Panc1 (cell line): ENCODE results near the gene IAH1.

Experiments
- POLR2AphosphoS5 ChIP-seq: IDR thresholded peaks from 2 replicates; pipeline ENCODE4 v1.6.1; 2012; ENCODE audit warnings: mild to moderate bottlenecking, low read depth, low read length, moderate library complexity
- TF ChIP-seq, protein P1 (sequence below): fragments of 450-650 bp; IDR thresholded peaks from 2 replicates; pipeline ENCODE4 v1.5.1; 2017; ENCODE audit warnings: mild to moderate bottlenecking

DNA sequence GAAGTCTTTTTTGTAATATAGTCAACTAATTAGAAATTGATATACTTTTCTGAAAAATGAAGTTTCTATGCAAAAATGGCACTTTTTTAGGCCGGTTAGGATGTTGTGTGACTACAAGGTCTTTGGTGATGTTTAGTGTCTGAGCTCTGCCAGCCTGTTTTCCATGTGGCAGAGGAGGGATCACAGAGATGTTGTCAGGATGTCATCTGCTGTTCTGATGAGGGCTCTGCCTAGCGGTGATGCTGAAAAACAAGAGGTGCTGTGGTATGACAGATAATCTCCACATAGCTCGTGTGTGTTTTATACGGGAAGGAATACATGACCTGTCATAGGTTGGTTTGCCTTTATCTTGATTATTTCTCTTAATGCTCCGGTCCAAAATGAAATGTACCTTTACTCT, 12.0 kb upstream of the IAH1 start:
- TF ChIP-seq, protein P1, sequence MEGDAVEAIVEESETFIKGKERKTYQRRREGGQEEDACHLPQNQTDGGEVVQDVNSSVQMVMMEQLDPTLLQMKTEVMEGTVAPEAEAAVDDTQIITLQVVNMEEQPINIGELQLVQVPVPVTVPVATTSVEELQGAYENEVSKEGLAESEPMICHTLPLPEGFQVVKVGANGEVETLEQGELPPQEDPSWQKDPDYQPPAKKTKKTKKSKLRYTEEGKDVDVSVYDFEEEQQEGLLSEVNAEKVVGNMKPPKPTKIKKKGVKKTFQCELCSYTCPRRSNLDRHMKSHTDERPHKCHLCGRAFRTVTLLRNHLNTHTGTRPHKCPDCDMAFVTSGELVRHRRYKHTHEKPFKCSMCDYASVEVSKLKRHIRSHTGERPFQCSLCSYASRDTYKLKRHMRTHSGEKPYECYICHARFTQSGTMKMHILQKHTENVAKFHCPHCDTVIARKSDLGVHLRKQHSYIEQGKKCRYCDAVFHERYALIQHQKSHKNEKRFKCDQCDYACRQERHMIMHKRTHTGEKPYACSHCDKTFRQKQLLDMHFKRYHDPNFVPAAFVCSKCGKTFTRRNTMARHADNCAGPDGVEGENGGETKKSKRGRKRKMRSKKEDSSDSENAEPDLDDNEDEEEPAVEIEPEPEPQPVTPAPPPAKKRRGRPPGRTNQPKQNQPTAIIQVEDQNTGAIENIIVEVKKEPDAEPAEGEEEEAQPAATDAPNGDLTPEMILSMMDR = no peak
- TF ChIP-seq POLR2AphosphoS5 = no peak
